HuH-7.5 (cell line): Measurements from ENCODE around the gene TACC2.
"Not testable (repeated sequence)": the region's sequence is repeated elsewhere in the genome, so short reads cannot be mapped to it uniquely, and the experiment has no call there.

Experiments
- DNase-seq: peaks from one replicate; pipeline ENCODE4 v3.0.0; 2011; ENCODE audit warnings: low spot score

The TACC2 gene

DNA sequence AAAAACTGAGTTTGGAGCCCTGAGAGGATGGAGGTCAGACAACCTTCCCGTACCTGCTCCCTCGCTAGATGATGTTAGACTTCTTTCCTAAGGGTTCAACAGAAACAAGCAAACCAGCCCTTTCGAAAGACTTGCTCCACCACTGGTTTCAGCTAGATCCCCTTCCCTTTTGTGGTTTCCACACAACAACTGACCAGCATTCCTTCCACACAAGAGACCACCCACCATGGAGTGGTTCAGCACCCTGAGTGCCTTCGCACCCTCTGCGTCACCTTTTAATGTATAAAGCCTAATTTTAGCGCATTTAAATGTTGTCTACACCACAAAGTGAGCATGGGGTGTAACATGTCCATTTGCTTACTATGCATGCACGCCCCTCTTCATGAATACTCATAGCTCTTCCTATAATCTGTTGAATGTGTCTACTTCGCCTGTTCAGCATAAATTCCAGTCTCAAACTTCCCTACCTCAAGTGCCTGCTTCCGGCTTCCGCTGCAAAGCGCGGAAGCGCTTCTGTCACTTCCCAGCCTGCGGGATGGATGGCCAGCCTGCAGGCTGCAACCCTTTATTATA lies 69.0 kb downstream of the TACC2 start:
- DNase-seq, result no peak

DNA sequence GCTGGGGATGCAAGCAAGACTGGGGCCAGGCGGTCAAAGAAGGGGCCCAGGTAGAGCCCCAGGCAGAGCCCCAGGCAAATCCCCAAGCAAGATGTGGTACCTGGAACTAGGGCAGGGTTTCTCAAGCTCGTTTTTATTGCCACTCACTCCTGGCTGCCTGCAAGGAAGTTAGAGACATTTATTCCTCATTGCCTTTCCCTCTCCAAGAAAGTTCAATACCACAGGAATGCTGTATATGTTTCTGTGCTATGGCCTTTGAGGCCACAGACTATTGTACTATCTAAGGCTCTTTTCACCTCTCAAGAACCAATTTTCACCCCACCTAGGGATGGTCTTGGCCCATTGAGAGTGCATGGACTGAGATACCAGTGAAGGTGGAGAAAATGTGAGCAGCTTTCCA lies 71.3 kb downstream of the TACC2 start:
- DNase-seq, result no peak

DNA sequence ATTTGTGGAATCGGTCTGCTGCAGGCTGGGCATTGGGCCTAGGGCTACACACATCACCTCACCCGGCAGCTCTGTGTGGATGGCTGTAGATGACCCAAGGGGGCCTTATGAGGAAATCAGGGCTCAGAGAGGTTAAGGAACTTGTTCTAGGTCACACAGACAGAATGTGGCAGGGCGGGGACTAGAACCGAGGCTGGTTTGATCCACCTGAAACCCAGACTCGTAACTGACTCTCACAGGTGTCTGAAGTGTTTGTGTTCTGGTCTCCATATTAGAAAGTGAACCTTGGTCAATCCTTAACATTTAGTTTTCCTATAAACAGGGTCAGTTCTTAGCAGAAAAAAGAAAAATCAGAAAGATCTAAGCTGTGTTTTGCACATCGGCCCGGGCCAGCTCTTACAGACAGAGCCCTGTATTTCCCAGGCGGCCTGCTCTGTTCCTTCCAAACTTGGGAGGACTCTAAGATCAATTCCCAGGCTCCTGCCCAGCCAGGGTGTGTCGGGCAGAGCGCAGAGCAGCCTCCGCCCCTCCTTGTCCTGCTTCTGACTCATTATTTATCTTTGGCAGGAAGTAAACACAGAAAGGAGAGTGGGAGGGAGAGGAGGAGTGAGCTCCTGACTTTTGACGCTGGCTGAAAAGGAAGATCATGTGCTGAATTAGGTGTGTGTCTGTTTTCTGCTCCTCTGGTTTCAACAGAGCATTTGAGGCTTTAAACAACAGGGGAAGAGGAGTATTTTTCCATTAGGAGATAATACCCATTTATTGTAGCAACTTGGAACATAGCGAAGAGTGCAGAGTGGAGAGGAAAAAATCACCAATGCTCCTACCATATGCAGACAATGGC lies 74.1 kb downstream of the TACC2 start:
- peak; percentile 69 for DNase-seq

DNA sequence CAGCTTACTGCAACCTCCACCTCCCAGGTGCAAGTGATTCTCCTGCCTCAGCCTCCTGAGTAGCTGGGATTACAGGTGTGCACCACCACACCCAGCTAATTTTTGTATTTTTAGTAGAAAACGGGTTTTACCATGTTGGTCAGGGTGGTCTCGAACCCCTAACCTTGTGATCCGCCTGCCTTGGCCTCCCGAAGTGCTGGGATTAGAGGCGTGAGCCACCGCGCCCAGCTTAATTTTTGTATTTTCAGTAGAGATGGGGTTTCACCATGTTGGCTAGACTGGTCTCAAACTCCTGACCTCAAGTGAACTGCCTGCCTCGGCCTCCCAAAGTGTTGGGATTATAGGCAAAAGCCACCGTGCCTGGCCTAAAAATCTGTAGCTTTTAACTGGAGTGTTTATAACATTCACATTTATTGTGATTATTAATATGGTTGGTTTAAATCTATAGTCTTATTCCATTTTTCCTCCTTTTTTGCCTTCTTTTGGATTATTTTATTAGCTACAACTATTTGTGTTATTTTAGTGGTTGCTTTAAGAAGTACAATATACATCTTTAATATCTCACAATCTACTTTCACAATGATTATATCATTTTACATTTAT lies 77.5 kb downstream of the TACC2 start:
- DNase-seq, result not testable (repeated sequence)

DNA sequence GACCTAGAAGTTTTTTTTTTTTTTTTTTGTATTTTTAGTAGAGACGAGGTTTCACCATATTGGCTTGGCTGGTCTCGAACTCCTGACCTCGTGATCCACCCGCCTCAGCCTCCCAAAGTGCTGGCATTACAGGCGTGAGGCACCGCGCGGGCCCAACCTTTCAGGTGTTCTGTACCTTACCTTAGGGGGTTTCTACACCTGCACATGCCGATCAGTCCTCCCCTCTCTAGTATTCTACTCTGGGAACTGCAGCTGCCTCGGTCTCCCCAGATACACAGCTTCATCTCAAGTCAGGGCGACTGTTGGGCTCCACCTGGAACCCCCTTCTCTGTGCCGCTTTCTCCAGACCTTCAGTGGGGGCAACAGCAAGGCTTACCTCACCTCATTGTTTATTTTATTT lies 79.9 kb downstream of the TACC2 start:
- no peak for DNase-seq

DNA sequence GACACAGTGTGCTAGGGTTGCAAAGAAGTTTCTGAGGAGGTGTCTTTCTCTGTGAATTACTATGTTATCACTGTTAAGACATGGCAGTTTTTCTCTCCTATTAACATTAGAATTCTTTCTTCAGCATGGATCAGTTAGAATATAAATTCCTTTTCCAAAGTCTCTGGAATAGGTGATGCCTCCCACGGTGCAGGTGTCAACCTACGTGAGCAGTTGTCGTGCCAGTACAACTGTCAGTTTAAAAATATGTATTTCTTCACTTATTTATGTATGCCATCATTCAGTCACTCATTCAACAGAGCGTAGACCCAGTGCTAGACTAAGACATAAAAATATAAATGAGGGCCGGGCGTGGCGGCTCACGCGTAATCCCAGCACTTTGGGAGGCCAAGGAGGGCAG lies 83.5 kb downstream of the TACC2 start:
- no peak for DNase-seq

DNA sequence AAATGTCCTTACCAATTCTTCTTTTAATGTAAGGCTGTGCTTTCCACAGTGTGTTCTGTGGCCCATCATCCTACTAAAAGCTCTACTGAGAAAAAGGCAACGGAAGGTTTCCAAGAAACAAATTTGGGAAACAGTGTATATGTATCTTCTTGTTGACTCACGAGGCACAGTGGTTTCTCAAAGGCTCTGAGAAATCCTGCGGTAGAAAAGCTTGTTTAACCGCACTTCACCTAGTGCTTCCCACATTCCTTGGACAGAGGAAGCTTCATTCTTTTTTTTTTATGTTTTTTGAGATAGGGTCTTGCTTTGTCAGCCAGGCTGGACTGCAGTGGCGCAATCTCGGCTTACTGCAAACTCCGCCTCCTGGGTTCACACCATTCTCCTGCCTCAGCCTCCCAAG lies 84.5 kb downstream of the TACC2 start:
- no peak for DNase-seq

DNA sequence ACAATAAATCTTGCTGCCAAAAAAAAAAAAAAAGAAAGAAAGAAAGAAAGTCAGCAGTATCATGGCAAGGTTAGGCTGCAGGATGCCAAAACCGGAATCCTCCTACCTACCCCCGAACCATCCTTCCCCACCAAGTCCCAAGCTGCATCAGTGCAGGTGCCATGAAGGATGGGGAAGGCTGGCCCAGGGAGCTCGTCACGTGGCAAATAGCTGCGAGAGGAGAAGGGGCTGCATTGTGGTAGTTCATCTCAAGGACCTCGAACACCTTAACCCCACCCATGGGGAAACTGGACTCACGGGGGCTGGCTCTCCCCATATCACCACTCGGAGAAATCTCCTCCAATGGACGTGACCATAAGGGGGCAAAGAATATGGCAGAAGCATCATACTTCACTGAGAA lies 86.2 kb downstream of the TACC2 start:
- no peak for DNase-seq

DNA sequence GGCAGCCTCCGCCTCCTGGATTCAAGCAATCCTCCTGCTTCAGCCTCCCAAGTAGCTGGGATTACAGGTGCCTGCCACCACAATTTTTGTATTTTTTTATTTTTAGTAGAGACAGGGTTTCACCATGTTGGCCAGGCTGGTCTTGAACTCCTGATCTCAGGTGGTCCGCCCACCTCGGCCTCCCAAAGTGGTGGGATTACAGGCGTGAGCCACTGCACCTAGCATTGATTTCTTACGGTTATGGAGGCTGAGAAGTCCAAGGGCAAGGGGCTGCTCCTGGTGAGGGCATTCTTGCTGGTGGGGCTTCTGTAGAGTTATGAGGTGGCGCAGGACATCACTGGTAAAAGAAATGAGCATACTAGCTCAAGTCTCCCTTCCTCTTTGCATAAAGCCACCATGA lies 86.9 kb downstream of the TACC2 start:
- DNase-seq, result not testable (repeated sequence)

DNA sequence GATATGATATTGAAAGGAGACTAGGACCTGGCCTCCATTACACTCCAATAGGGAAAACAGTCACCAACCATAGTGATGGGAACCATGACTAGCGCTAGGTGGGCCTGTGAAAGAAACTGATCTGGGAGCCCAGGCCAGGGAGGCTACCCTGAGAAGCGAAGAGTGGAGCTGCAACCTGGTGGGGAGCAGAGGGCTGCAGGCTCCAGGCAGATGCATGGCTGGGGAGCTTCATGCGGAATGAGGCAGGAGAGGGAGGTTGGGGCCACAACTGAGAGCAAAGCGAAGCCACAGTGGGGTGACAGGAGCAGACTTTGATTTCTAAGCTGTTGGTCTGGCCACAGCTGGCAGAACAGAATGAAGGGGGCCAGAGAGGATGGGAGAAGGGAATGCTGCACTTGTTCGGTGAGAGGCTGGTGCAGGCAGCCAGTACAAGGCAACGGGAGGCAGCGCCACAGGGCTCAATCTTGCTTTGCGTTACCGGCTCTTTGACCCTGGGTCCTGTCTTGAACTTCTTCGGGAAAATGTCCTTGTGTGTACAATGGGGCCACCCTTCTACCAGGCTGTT lies 88.4 kb downstream of the TACC2 start:
- no peak for DNase-seq

DNA sequence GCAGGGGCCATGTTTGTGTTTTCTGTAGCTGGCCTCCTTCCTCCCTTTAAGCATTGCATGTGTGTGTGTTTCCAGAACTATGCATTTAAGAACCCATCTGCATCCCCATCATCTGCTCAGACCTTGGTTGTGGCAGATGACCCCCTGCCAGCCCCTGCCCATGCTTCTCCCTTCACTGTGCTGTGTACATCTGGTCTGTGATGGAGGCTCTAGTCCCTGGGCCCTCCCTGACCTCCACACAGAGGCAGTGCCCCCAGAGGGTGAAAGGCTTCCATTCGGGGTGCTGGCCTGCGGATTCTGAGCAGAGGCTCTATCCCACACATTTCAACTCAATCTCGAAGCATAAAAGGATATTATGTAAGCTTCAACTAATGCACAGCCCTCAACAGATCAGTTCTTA lies 89.4 kb downstream of the TACC2 start:
- no peak for DNase-seq

DNA sequence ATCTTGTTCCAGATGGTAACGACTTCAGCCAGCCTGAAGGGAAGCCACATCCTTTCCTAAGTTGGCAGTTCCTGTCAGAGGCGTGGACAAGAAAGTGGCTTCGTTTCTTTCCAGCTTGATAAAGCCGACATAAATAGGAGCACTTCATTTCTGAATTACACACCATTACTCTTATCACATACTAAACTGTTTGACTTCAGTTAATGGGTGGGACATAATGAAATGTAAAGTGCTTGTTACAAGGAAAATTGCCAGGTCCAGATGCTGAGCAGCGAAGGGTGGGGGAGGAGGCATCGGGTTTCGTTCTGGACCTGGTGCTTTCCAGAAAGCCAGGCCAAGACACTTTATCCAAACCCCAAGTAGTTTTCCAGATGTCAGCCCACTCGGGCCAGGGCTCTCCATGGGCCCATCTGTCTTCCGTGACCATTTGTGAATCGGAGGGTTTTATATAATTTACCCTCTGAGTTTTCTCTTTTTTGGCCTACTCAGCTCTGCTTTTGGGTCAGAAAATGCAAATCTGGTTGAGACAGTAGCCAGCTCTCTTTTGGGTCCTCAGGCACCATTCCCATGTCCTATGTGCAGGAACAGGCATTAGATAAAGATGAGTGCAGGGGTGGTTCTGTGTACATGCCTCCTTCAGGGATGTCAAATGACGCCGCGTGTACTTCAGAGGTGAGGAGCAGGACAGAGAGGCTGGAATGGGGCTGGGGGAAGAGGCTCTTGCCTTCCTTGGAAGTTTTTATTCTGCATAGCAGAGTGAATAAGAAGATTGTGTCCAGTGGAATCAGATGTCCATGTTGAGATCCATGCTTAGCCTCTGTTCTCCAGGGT lies 90.2 kb downstream of the TACC2 start:
- no peak for DNase-seq

DNA sequence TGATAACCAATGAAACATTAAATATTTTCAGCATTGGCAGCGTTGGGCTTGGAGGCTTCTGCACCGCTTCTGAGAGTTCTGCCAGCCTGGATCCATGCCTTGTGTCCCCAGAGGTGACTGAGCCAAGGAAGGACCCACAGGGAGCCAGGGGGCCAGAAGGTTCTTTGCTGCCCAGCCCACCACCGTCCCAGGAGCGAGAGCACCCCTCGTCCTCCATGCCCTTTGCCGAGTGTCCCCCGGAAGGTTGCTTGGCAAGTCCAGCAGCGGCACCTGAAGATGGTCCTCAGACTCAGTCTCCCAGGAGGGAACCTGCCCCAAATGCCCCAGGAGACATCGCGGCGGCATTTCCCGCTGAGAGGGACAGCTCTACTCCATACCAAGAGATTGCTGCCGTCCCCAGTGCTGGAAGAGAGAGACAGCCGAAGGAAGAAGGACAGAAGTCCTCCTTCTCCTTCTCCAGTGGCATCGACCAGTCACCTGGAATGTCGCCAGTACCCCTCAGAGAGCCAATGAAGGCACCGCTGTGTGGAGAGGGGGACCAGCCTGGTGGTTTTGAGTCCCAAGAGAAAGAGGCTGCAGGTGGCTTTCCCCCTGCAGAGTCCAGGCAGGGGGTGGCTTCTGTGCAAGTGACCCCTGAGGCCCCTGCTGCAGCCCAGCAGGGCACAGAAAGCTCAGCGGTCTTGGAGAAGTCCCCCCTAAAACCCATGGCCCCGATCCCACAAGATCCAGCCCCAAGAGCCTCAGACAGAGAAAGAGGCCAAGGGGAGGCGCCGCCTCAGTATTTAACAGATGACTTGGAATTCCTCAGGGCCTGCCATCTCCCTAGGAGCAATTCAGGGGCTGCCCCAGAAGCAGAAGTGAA lies 93.9 kb downstream of the TACC2 start:
- no peak for DNase-seq

DNA sequence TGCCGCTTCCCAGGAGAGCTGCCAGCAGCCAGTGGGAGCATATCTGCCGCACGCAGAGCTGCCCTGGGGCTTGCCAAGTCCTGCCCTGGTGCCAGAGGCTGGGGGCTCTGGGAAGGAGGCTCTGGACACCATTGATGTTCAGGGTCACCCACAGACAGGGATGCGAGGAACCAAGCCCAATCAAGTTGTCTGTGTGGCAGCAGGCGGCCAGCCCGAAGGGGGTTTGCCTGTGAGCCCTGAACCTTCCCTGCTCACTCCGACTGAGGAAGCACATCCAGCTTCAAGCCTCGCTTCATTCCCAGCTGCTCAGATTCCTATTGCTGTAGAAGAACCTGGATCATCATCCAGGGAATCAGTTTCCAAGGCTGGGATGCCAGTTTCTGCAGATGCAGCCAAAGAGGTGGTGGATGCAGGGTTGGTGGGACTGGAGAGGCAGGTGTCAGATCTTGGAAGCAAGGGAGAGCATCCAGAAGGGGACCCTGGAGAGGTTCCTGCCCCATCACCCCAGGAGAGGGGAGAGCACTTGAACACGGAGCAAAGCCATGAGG lies 94.6 kb downstream of the TACC2 start:
- no peak for DNase-seq

DNA sequence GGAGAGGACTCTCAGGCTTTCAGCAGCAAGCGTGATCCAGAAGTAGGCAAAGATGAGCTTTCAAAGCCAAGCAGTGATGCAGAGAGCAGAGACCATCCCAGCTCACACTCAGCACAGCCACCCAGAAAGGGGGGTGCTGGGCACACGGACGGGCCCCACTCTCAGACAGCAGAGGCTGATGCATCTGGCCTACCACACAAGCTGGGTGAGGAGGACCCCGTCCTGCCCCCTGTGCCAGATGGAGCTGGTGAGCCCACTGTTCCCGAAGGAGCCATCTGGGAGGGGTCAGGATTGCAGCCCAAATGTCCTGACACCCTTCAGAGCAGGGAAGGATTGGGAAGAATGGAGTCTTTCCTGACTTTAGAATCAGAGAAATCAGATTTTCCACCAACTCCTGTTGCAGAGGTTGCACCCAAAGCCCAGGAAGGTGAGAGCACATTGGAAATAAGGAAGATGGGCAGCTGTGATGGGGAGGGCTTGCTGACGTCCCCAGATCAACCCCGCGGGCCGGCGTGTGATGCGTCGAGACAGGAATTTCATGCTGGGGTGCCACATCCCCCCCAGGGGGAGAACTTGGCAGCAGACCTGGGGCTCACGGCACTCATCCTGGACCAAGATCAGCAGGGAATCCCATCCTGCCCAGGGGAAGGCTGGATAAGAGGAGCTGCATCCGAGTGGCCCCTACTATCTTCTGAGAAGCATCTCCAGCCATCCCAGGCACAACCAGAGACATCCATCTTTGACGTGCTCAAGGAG lies 95.5 kb downstream of the TACC2 start:
- DNase-seq, result no peak

DNA sequence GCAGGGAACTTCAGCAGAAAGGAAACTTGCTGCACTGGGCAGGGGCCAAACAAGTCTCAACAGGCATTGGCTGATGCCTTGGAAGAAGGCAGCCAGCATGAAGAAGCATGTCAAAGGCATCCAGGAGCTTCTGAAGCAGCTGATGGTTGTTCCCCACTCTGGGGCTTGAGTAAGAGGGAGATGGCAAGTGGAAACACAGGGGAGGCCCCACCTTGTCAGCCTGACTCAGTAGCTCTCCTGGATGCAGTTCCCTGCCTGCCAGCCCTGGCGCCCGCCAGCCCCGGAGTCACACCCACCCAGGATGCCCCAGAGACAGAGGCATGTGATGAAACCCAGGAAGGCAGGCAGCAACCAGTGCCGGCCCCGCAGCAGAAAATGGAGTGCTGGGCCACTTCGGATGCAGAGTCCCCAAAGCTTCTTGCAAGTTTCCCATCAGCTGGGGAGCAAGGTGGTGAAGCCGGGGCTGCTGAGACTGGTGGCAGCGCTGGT lies 96.5 kb downstream of the TACC2 start:
- DNase-seq, result no peak

DNA sequence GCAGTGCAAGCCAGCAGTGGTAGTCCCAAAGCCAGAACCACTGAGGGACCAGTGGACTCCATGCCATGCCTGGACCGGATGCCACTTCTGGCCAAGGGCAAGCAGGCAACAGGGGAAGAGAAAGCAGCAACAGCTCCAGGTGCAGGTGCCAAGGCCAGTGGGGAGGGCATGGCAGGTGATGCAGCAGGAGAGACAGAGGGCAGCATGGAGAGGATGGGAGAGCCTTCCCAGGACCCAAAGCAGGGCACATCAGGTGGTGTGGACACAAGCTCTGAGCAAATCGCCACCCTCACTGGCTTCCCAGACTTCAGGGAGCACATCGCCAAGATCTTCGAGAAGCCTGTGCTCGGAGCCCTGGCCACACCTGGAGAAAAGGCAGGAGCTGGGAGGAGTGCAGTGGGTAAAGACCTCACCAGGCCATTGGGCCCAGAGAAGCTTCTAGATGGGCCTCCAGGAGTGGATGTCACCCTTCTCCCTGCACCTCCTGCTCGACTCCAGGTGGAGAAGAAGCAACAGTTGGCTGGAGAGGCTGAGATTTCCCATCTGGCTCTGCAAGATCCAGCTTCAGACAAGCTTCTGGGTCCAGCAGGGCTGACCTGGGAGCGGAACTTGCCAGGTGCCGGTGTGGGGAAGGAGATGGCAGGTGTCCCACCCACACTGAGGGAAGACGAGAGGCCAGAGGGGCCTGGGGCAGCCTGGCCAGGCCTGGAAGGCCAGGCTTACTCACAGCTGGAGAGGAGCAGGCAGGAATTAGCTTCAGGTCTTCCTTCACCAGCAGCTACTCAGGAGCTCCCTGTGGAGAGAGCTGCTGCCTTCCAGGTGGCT lies 97.7 kb downstream of the TACC2 start:
- DNase-seq, result no peak

DNA sequence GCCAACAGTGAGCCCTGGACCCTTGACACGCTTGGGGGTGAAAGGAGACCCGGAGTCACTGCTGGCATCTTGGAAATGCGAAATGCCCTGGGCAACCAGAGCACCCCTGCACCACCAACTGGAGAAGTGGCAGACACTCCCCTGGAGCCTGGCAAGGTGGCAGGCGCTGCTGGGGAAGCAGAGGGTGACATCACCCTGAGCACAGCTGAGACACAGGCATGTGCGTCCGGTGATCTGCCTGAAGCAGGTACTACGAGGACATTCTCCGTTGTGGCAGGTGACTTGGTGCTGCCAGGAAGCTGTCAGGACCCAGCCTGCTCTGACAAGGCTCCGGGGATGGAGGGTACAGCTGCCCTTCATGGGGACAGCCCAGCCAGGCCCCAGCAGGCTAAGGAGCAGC lies 98.5 kb downstream of the TACC2 start:
- no peak for DNase-seq
